GM18498 (cell line): Measurements from ENCODE around the gene AKT1S1.

Experiments
- ATAC-seq: cut with Tn5 transposase; IDR thresholded peaks from one replicate; pipeline ENCODE4 v1.9.1; 2021; ENCODE audit warnings: mild to moderate bottlenecking, moderate library complexity; ENCODE audit not compliant: unreplicated experiment

Gene AKT1S1

GRCh38 chr19:49856574-49857021 is 20.6 kb downstream of the AKT1S1 start:
- no peak for ATAC-seq

DNA sequence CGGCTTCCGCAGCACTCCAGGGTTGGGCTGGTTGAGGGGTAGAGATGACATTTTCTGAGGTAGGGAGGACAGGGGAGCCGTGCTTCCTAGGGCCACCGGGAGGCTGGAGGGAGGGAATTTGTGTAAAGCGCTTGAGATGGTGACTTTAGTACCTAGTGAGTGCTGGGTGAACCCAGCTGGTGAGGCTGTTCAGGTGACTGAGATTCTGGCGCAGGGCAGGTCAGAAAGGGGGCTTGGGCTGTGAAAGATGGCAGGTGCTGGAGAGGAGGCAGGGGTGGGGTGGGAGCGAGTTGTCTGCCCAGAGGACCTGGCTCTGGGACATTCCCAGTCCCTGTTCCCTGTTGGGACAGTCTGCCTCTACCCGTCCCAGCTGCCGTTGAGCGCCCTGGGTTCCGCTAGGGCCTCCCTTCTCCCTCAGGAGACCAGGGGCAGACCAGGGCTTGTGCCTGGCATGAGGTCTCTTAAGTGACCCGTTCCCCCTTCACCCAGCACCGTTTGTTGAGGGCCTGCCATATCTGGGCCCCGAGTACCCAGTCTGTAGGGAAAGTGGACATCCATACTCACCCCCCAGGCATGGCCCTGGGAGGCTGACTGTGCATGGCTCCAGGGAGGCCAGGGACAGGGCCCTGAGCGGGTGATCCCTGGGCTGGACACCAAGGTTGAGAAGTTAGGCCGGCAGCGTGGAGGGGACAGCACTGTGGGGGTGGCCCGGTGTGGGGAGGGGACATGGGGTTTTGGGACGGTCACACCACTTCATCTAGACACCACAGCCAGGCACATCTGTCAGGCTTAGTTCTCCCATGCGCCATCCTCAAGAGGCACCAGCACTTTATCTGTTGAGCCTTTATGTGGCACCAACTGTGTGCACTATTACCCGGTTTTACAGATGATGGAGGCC is 21.2 kb downstream of the AKT1S1 start:
- no peak for ATAC-seq

DNA sequence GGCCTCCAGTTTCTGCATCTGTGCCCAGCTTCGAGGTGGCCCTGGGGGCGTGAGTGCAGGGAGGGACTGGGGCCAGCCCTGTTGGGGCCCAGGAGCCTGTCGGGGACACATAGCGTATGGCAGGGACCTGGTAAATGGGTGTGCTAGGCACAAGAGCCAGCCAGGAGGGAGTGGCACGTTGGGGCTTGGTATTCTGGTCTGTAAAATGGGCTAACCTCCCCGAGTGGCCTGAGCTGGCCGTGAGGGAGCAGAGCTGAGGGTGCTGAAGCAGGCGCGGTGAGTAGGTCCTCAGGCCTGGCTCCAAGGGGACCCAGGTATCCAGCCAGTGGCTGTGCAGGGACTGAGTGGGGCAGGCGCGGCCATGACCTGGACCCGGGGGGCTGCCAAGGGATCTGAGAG is 21.9 kb downstream of the AKT1S1 start:
- no peak for ATAC-seq

DNA sequence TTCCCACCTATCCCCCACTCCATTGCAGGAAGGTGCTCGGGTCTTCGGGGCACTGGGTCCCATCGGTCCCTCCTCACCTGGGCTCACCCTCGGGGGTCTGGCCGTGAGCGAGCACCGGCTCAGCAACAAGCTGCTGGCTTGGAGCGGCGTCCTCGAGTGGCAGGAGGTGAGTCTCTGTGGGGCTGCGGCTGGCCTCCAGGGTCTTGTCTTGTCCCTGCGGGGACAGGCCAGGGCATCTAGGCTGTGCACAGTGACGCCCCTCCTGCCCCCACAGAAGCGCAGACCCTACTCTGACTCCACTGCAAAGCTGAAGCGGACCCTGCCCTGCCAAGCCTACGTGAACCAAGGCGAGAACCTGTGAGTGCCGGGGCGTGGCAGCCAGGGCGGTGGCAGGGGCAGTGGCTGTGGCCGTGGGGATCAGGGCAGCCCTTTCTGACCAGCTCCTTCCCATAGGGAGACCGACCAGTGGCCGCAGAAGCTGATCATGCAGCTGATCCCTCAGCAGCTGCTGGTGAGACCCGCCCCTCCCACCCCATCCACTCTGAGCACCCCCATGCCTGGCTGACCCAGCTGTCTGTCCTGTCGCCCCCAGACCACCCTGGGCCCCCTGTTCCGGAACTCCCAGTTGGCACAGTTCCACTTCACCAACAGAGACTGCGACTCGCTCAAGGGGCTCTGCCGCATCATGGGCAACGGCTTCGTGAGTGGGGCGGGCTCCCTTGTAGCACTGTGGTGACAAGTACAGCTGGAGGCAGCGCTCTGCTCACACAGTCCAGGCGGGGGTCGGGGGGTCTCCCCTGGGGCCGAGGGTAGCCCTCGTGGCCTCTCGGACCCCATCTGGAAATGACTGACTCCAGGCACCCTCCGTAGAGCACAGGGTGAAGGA is 22.5 kb downstream of the AKT1S1 start:
- ATAC-seq = no peak

DNA sequence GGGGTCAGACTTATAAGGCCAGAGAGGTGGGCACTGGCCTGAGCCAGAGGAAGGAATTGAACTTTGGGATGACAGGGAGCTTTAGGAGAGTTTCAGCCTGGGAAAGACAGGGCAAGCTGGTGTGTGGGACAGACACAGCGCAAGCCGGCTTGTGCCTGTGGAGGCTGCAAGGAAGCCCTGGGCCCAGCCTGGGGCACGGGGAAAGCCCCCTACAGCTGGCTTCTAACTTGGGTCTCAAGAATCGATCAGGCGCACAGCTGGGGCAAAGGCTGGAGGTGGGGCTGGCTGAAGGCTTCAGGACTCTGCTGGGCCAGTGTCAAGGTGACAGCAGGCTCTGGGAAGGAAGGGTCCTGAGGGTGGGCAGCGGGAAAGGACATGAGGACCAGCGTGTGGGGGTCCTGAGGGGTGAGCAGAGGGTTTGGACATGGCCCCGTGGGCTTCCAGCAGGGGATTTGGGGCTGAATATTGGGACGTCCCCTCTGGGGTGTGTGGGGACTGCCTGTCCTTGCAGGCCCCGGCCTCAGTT is 23.2 kb downstream of the AKT1S1 start:
- no peak for ATAC-seq

DNA sequence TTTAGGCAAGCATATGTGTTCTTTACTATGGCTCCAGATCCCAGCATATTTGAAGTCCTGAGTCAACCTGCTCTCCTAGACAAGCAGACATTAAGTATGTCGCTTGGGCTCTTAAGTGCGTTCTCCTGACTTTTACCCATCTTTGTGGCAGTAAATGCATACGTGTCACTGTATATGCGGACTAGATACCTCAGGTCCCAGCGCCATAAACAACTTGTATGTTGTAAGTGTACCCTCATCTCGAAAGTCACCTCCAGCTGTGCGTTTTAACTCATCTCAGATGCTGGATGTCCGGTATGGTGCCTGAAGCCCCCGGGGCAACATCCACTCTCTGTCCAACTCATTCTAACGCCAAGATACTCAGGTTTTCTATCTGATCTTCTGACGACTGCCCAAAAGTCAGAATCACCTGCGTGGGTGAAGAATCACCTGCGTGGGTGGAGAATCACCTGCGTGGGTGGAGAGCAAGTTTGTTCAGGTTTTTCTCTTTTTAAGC is 24.5 kb downstream of the AKT1S1 start:
- ATAC-seq = no peak

- ATAC-seq = no peak
These were observed 25.5 kb downstream of the AKT1S1 start for GRCh38 chr19:49851456-49852259.

- ATAC-seq = peak; percentile 77
These were observed 26.4 kb downstream of the AKT1S1 start, which contains the start of gene PTOV1 for GRCh38 chr19:49850487-49851342. Gene PTOV1, plus strand, starts transcription at chr19:49851159.

GRCh38 chr19:49850221-49850486 is 27.0 kb downstream of the AKT1S1 start:
- no peak for ATAC-seq

DNA sequence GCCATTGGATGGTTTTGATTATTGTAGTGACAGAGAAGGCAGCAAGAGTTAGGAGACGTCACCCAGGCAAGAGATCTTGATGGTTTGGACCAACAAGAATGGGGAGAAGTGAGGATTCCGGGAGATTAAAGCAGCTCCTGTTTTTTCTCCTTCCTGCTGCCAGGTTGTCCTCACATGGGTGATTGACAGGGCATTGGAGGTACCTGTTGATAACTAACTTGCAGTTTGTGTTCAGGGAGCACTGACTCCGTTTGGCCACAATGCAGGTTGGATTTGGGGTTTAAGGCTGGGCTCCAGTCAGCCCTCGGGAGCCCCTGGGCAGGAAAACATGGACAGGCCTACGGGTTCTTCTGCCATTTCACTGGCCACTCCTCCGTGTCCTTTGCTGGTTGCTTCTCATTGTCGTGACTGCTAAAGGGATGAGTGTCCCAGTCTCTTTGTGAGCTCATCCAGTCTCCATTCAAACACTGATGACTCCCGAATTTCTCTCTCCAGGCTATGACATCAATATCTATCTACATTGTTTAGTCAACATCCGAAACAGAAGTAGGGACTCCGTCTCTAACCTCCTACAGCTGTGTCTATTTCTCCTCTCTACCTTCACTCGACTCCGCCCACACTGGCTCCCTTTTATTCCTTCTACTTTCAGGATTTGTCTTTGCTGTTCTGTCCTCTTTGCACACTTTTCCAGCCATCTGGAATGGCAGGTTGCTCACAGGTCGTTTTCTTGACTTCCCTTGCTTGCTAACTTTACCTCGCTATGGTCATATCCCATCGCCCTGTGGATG is 27.5 kb downstream of the AKT1S1 start:
- no peak for ATAC-seq

DNA sequence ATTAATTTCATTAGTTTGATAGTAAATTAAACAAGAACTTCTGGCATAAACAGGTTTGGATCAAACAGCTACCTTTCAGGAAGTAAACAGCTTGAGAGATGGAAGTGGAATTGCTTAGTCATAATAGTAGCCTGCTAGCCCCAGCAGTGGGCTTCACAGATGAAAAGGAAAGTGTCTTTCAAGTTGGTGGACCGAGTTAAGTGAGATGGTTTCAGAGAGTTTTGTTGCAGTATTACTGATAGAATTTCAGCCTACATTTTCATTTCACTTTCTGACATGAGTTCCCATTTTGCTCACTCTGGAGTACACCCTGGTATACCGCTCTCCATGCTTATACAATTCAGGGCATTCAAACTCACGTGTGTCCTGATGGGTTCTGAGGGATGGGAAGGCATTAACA is 28.2 kb downstream of the AKT1S1 start:
- ATAC-seq = no peak

GRCh38 chr19:49847731-49848696 is 29.1 kb downstream of the AKT1S1 start:
- ATAC-seq = no peak

DNA sequence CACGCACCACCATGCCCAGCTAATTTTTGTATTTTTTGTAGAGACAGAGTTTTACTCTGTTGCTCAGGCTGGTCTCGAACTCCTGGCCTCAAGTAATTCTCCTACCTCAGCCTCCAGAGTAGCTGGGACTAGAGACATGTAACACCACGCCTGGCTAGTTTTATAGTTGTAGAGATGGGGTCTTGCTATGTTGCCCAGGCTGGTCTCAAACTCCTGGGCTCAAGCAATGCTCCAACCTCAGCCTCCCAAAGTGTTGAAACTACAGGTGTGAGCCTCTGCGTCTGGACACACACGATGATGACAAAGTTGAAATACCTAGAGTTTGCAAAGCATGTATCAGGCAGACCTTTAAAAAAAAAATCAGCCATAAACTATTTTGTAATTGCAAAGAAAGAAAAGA is 30.7 kb downstream of the AKT1S1 start:
- no peak for ATAC-seq

DNA sequence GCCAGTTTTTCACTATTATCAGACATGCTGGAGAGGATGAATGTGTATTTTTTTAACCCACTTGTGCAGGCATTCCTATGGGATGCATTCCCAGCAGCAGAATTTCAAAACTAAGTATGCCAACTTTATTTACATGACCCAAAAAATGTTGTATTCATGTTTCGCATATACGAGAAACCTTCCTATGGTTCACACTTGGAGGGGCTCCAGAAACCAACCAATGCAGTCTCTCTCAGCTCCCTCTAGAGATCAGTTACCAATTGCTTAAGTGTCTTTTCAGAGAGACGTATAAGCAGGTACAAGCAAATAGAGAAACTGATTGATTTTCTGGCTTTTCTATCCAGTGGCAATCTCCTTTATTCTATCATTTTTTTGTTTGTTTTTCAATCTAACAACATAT is 31.7 kb downstream of the AKT1S1 start:
- no peak for ATAC-seq

- ATAC-seq = no peak
These were observed 32.7 kb downstream of the AKT1S1 start for GRCh38 chr19:49844138-49845095.

- peak; percentile 61 for ATAC-seq
These were observed 33.9 kb downstream of the AKT1S1 start for GRCh38 chr19:49843265-49843664.
